Inferior parietal cortex (tissue), 1 donor: ENCODE data around the gene TRIM7.
"Not testable (repeated sequence)": the region's sequence is repeated elsewhere in the genome, so short reads cannot be mapped to it uniquely, and the experiment has no call there.

Experiments used
- DNase-seq: peaks from one replicate; pipeline ENCODE4 v3.0.0-alpha.2; 2016; ENCODE audit errors: extremely low spot score

TRIM7 gene

DNA sequence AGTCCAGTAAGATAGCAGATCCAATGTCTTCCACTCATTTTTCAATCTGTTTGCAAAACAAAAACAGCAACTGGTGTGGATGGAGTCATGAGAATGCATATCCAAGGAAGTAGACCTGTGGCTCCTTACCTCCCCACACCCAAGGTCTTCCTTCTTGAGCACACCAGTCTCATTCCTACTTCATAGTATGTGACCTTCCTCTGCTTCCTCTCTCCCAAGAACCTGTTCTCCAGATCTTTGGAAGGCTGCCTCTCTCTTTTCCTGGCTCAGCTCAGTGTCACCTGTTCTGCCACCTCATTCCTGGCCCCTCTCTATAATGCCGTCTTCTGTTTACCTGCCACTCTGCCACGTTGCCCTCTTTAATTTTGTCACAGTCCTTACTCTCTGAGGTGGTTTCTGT is 7.9 kb upstream of the TRIM7 start:
- DNase-seq, result no peak

GRCh38 chr5:181212080-181212479 is 7.1 kb upstream of the TRIM7 start:
- DNase-seq, result no peak

- no peak for DNase-seq
Observed at GRCh38 chr5:181211208-181211607, 6.2 kb upstream of the TRIM7 start.

- DNase-seq, result not testable (repeated sequence)
Observed at GRCh38 chr5:181210698-181211097, 5.7 kb upstream of the TRIM7 start.

- not testable (repeated sequence) for DNase-seq
Observed at GRCh38 chr5:181210148-181210547, 5.2 kb upstream of the TRIM7 start.

DNA sequence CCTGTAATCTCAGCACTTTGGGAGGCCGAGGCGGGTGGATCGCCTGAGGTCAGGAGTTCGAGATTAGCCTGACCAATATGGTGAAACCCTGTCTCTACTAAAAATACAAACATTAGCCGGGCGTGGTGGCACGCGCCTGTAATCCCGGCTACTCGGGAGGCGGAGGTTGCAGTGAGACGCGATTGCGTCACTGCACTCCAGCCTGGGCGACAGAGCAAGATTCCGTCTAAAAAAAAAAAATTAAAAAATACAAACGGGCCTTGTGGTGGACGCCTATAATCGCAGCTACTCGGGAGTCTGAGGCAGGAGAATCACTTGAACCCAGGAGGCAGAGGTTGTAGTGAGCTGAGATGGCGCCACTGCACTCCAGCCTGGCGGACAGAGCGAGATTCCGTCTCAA is 4.0 kb upstream of the TRIM7 start:
- DNase-seq, result not testable (repeated sequence)

DNA sequence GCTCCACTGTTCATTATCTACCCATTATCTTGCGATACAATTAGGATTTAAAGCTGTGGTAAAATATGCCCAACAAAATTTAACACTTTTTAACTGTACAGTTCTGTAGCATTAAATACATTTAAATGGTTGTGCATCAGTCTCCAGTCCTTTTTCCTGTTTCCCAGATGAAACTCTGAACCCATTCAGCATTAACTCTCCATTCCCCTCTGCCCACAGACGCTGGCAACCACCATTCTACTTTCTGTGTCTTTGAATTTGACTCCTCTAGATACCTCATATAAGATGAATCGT is 2.9 kb upstream of the TRIM7 start:
- DNase-seq, result no peak

GRCh38 chr5:181207214-181207959 is 2.4 kb upstream of the TRIM7 start:
- DNase-seq, result peak; percentile 88

GRCh38 chr5:181205761-181206649 is 1.0 kb upstream of the TRIM7 start:
- peak; percentile 56 for DNase-seq

DNA sequence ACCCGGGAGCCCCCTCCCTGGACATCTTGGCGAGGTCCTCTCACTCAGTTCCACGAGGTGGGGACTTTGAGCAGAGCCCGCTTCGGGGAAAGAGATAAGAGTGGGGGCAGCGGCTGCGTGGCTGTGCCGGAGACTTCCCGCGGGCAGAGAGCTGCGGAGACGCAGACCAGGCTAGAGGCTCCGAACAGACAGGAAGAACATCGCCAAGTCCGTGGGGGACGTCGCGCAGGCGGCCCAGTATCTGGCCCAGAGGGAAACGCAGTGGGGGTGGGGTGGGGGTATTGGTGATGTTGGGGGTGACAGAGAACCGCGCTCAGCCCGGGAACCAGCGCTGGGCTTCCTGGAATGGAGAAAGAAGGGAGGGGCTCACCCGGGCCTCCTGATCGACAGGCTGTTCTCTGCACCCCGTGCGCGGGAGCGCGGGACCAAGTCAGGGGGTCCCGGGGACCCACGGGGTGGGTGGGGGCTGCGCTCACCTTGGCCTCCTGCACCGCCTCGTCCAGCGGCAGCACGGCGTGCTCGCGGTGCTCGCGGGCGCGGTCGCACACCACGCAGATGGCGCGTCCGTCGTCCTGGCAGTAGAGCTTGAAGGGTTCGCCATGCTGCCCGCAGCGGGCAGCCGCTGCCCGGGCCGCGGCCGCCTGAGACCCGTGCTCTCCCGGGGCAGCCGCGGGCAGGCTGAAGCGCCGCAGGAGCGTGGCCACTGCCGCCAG is 727 bp downstream of the TRIM7 start:
- no peak for DNase-seq

- DNase-seq, result no peak
Observed at GRCh38 chr5:181203777-181204112, 1.3 kb downstream of the TRIM7 start.

DNA sequence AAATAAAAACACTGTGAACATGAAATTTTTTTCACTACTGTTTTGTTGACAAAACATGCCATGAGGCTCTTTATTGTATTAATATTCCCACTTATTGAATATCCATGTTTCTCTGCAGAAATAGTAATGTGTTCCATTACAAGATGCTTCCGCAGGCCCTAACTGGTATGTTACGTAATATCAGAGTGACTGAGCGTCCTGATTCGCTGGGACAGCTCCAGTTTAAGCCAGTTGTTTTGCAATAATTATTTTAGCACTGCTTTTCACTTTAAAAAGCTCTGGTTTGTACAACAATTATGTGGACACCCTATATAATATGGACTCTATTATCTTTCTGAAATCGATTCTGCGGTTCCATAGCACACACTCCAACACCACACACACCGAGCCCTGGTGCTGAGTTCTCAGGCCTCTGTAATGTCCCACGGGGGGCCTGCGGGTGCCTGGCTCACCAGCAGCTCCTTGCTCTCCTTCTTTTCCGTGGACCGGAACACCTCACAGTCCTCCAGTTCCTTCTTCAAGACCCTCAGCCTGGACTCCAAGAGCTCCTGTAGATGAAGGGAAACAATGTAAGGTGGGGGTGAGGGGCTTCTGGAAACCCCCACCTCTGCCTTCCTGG is 1.8 kb downstream of the TRIM7 start:
- no peak for DNase-seq

DNA sequence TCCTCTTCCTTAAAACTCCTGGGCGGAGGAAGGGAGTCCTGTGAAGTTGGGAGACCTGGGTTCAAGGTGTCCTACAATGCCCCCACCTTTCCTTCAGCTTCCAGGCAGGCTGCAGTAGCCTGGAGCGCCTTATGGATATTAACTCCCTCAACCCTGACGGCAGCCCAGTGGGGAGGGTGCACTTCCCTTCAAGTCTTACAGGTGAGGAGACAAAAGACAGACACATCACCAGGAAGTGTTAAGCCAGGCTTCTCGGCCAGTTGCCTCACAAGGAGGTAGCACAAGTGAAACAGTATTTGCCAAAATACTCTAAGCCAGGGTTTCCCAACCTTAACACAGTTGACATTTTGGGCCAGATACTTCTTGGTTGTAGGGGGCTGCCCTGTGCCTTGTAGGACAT is 4.2 kb downstream of the TRIM7 start:
- DNase-seq, result no peak

GRCh38 chr5:181199881-181200638 is 4.9 kb downstream of the TRIM7 start:
- DNase-seq, result no peak

DNA sequence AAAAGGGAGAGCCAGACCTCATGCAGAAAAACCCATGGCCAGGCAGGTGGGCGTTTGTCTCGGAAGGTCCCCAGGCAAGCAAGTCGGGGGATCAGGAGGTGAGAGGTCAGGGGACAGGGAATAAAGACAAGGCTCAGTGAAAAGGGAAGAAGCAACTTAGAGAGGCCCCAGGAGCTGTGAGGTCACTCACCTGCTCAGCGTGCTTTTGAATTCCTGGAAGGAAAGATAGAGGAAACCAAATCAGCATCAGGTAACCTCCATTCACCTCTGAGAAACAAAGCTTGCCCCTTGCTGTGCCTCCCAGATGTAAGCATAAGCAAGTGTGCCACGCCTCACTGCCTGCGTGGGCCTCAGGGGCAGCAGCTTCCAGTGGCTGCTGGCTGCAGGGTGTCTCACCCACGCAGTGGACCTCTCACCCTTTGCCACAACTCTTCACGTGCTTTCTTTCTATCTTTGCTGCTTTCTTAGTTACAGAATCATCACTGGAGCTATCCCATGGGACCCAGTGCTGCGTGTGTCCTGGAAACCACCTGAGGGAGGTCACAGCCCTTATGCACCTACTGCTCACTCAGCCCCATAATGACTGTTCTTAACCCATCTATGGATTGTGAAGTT is 6.0 kb downstream of the TRIM7 start:
- no peak for DNase-seq

DNA sequence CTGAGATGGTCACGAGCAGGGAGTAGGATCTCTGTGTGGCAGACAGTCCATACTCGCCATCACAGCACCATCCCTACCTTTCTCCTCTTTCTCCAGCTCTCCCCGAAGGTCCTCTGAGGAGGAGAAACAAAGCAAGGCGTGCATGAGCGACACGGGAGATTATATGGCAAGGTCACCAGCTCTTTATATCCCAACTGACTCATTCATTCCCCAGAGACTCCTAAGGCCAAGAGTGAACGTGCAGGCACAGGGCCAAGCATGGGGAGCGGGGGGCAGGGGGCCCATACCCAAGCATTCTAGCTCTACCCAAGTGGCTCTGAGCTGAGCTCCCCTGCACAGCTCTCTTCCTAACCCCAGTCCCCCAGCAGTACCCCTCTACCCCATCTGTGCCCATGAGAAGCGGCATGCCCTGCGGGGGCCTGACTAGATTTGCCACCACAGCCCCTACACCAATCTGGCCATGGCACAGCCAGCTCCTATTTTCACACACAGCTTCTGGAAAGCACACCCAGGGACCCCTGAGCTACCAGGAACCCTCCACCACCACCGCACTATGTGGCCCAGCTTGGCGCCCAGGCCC is 6.8 kb downstream of the TRIM7 start:
- no peak for DNase-seq

- no peak for DNase-seq
Observed at GRCh38 chr5:181197326-181197951, 7.6 kb downstream of the TRIM7 start.

GRCh38 chr5:181195249-181195761 is 9.7 kb downstream of the TRIM7 start:
- DNase-seq, result no peak

DNA sequence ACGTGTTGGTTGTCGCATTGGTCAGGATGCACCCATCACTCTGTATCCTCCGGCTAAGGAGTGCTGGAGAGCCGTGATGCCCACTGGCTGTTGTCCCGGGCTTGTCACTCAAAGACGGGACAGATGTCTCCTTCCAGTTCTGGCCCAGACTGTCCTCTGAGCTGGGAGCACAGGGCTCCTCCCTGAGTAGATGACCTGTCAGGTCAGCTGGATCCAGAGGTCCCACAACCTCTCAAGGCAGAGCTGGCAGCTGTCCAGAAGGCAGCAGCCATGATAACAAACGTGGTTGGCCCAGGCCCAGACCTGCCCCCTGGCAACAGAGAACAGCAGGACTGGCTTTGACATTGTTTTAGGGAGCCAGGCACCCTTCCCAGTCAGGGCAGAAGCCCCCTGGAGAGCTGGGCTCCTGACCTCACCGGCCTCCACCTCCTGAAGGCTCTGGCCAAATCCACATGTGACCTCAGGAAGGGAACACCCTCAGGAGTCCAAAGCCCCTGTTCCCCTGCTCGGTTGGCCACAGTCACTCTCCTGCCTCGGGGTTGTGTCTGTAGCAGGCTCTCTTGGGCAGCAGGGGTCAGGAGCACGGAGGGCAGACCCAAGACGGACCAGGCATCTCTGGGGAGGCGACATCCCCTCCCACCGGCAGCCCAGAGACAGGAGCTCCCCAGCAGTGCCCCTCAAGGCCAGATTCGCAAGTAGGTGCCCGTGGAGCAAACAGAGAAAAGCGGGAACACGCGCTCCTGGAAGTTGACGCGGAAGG is 10.3 kb downstream of the TRIM7 start:
- no peak for DNase-seq
